Stimulated activated CD8-positive, alpha-beta memory T cell treated with anti-CD3 and anti-CD28 coated beads, Interleukin-4, amount 100 ng/mL, for 24 hours (primary cell): ENCODE data around the gene TMTC4.

Experiments used
- DNase-seq: peaks from one replicate; pipeline ENCODE4 v3.0.0-alpha.2; 2020; ENCODE audit warnings: low read depth

Gene TMTC4

GRCh38 chr13:100667894-100668293, 6.7 kb downstream of the TMTC4 start:
- no peak for DNase-seq

- no peak for DNase-seq
Observed at GRCh38 chr13:100666124-100666523, 8.5 kb downstream of the TMTC4 start.

GRCh38 chr13:100665403-100665802, 9.2 kb downstream of the TMTC4 start:
- DNase-seq = no peak

GRCh38 chr13:100664171-100664900, 10.3 kb downstream of the TMTC4 start:
- DNase-seq = no peak

- DNase-seq = no peak
Observed at GRCh38 chr13:100662468-100663211, 12.0 kb downstream of the TMTC4 start.

GRCh38 chr13:100660761-100661160, 13.8 kb downstream of the TMTC4 start:
- no peak for DNase-seq

GRCh38 chr13:100659578-100659977, 15.0 kb downstream of the TMTC4 start:
- no peak for DNase-seq

- DNase-seq = no peak
Observed at GRCh38 chr13:100658363-100658762, 16.2 kb downstream of the TMTC4 start.

GRCh38 chr13:100657881-100658315, 16.7 kb downstream of the TMTC4 start:
- DNase-seq = no peak

- DNase-seq = no peak
Observed at GRCh38 chr13:100652510-100652909, 22.1 kb downstream of the TMTC4 start.

GRCh38 chr13:100650326-100650725, 24.3 kb downstream of the TMTC4 start:
- DNase-seq = no peak

- no peak for DNase-seq
Observed at GRCh38 chr13:100648354-100648753, 26.2 kb downstream of the TMTC4 start.

GRCh38 chr13:100646871-100647270, 27.7 kb downstream of the TMTC4 start:
- DNase-seq = no peak

GRCh38 chr13:100646030-100646673, 28.4 kb downstream of the TMTC4 start:
- DNase-seq = no peak

- DNase-seq = no peak
Observed at GRCh38 chr13:100645382-100645781, 29.2 kb downstream of the TMTC4 start.

- no peak for DNase-seq
Observed at GRCh38 chr13:100644371-100644770, 30.2 kb downstream of the TMTC4 start.

- no peak for DNase-seq
Observed at GRCh38 chr13:100637796-100638195, 36.8 kb downstream of the TMTC4 start.

- no peak for DNase-seq
Observed at GRCh38 chr13:100637380-100637779, 37.2 kb downstream of the TMTC4 start.

- DNase-seq = no peak
Observed at GRCh38 chr13:100636441-100636840, 38.2 kb downstream of the TMTC4 start.

- DNase-seq = no peak
Observed at GRCh38 chr13:100636004-100636403, 38.6 kb downstream of the TMTC4 start.

- DNase-seq = no peak
Observed at GRCh38 chr13:100634696-100635095, 39.9 kb downstream of the TMTC4 start.

- DNase-seq = no peak
Observed at GRCh38 chr13:100633461-100633860, 41.1 kb downstream of the TMTC4 start.

GRCh38 chr13:100630555-100630954, 44.0 kb downstream of the TMTC4 start:
- DNase-seq = no peak
